Caki2 (cell line): ENCODE results near the gene USP51. TPM values are rescaled to one million over a fixed set of nuclear protein-coding genes. Genes with fewer than 3 reads are reported as not detected.
"Not testable (repeated sequence)": the region's sequence is repeated elsewhere in the genome, so short reads cannot be mapped to it uniquely, and the experiment has no call there.

ENCODE experiments used
- DNase-seq: peaks from one replicate; pipeline ENCODE4 v3.0.0-alpha.2; 2015; ENCODE audit warnings: low read depth
- in situ Hi-C: cut with HindIII; loops from 2 replicates; pipeline ENCODE4 v1.10.0; 2016; ENCODE audit warnings: low sequenced_read_pairs, low pct_unique_long_range_greater_than_20kb, mixed read lengths
- total RNA-seq: library from RNA; depleted of rRNA; stranded (reverse); fragments of >200 nt; shearing (Covaris generic); gene quantifications from 2 replicates; pipeline ENCODE4 v1.2.3, GENCODE V29; 2014; ENCODE audit warnings: low replicate concordance; rRNA removed

USP51 gene
- 0.06 and 0.14 TPM in 2 replicates for total RNA-seq

DNA sequence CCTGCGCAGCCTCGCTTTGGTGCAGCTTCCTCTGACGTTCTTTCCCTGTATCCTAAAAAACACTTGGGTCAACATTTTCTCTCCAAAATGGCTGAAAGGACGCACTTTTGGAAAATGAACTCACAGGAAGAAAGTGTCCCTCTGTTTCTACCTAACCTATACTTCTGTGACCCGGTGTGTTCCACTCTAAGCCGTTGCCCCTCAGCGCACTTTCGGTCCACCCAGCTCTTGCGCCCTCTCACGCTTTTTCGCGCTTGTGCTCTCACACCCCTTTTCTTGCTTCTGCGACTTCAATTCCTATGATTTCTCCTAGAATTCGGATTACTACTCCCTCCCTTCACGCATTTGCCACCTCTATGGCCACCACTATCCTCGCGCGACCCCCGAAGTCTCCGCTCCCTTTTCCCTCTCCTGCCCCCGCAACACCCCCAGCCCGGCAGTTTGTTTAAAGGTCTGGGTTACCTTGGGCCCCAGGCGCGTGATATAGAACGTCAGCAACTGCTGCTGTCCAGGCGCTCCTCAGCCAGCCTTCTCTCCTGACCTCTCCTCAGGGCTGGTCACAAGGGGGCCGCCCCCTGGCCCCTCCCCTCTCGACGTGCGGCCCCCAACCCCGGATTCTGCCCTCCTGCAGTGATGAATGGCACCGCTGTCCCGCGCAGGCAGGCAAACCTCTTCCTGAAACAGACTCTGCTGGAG is at the start of gene USP51:
Gene USP51 (minus strand): TSS at position 535 of the 696 bp plus-strand sequence. CDS start 909 bp downstream, outside the sequence.
- no peak for DNase-seq
- in situ Hi-C loops: no loop called here

GRCh38 chrX:55524487-55524886 is 34.8 kb upstream of the USP51 start:
- in situ Hi-C loops: no loop called here
- no peak for DNase-seq

- no peak for DNase-seq
- in situ Hi-C loops: no loop called here
These were observed 33.7 kb upstream of the USP51 start for GRCh38 chrX:55523356-55523755.

DNA sequence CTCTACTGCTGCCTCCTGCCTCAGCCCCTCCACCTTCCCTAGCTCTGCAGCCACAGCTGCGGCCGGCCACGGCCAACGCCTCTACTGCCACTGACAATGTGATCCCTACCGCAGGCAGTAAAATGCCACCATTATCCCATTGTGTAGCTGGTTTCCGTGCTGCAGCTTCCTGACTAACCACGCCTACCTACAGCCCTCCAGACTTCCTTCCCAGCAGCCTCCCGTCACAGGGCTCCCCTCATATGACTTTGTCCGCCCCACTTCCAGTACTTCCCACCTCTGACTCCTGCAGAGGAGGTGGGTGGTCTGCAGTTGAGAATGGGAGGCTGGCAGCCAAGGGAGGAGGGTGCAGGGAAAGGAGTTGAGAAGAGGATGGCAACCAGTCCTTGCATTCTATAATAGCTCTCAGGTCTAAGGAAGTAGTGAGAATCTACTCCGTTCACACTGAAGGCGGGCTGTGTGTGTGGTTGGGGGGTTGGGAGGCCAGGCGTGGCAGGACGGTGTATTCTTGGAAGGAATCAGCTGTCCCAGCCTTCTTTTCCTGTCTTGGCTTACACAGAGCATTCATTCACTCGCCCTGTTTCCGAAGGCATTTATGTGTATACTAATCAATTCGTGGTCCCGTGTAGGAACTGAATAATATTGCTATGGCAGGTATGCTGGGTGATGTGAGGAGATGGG is 33.1 kb upstream of the USP51 start:
- DNase-seq: no peak
- in situ Hi-C loops: no loop called here

- no peak for DNase-seq
- in situ Hi-C loops: no loop called here
These were observed 32.0 kb upstream of the USP51 start for GRCh38 chrX:55521687-55522086.

- DNase-seq, in situ Hi-C loops: not testable (repeated sequence)
These were observed 27.3 kb upstream of the USP51 start for GRCh38 chrX:55516794-55517481.

GRCh38 chrX:55513045-55513737 is 23.5 kb upstream of the USP51 start:
- in situ Hi-C loops, DNase-seq: not testable (repeated sequence)

GRCh38 chrX:55508410-55509152 is 18.9 kb upstream of the USP51 start:
- in situ Hi-C loops, DNase-seq: not testable (repeated sequence)

GRCh38 chrX:55507699-55508098 is 18.1 kb upstream of the USP51 start:
- in situ Hi-C loops, DNase-seq: not testable (repeated sequence)

DNA sequence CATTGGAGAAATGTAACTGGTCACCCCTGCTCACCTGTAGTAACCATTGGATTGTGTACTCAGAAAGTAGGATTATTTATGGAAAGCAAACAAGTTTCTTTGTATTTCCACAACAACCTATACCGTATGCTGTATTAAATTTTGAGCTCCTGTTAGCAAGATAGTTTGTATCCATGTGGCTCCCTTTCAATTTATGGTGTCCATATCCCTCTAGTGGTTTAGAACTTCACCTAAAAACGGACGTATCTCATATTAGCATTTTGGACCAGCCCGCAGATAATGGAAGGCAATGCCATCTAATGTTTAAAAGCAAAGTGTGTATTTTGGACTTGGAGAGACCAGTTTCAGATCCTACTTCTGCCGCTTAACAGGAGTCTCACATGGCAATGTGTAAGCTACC is 17.4 kb upstream of the USP51 start:
- in situ Hi-C loops, DNase-seq: not testable (repeated sequence)

DNA sequence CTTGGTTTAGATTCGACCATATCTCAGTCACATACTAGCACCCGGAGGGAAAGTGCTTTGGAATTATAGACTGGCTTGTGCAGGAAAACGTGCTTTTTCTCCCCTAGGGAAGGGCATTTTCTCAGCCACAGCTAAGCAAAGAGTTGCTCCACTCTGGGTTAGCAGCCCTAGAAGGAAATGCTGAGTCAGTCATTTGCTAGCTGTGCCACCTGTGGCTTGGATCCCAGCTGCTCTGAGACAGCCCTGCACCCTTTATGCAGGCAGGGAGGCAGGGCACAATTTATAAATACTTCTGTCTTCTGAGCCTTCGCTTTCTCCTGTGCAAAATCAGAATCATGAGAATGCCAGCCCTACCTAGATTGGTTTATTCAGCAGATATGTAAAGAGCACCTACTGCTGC is 1.3 kb upstream of the USP51 start:
- in situ Hi-C loops: no loop called here
- DNase-seq: no peak

DNA sequence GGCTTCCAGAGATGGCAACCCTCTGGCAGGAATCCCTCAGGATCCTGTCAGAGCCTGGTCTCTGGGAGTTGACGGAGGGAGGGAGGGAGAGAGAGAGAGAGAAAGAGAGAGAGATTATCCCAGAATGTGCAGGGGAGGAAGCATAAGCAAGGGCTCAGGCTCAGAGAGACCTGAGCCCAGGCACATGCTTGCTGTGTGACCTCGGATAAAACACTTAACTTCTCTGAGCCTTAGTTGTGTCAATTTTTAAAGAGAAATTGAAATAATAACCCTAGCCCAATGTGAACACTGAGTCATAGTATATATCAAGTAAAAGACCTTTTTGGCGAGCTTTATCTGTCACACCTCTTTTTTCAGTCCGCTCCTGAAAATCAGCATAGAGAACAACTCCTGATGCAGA is 473 bp upstream of the USP51 start:
- DNase-seq: no peak
- in situ Hi-C loops: no loop called here

- peak; percentile 66 for DNase-seq
- in situ Hi-C loops: no loop called here
These were observed 895 bp downstream of the USP51 start for GRCh38 chrX:55488593-55489313.

DNA sequence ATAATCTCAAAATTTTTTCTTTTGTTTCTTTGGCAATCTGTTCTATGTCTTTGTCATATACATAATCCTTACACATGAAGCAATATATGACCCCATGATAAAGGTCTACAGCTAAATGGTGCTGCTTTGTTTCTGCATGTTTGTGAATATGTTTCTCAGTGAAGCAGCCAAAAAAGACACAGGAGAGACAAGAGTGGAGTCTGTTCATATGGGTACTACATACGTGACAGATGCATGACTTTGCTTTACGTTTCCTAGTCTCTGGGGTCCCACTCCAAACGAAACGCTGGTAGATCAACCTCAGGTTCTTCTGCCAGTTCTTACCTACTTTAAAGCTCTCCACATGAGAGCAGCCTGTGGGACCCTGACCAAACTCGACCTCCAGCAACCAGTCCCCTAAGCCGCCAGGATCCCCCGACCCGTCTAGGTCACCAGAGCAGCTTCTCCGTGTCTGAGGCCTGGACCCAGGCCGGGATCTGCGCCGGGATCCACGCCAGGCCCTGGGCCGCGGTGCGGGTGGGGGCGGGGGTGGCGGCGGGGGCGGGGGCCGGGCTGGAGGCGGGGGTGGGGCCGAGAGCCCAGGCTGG is 1.5 kb downstream of the USP51 start:
- in situ Hi-C loops: no loop called here
- DNase-seq: no peak

- in situ Hi-C loops: no loop called here
- DNase-seq: no peak
These were observed 2.5 kb downstream of the USP51 start for GRCh38 chrX:55487143-55487542.

DNA sequence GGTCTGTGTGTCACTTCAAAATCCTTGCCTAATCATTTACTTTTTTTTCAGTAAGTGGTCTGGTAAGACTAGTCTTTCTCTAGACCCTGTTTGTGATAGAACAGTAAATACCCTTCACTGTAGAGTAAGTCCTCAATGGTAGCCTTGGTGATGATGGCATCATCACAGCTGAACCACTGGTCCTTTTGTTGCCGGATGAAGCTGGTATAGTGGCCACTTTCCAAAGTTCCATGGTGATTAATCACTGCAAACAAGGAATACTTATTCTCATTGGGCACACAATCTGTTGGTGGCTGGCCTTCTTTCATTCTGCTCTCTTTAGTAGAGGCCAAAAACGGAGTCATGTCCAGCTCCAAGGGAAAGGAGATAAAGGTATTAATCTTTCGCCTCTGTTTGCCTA is 2.9 kb downstream of the USP51 start:
- in situ Hi-C loops: no loop called here
- no peak for DNase-seq

GRCh38 chrX:55484948-55485347 is 4.7 kb downstream of the USP51 start:
- in situ Hi-C loops: no loop called here
- no peak for DNase-seq
